Subcutaneous preadipocyte (primary cell): ENCODE data around the gene DAD1. TPM values are rescaled to one million over a fixed set of nuclear protein-coding genes. Genes with fewer than 3 reads are reported as not detected.

ENCODE experiments used
- small RNA-seq: library from RNA; depleted of rRNA; stranded (forward); fragments of <200 nt; gene quantifications from one replicate; pipeline ENCODE3, GENCODE V24; 2012
- total RNA-seq: library from RNA; depleted of rRNA; stranded (reverse); fragments of >200 nt; gene quantifications from 2 replicates; pipeline ENCODE4 v1.2.3, GENCODE V29; 2012

The DAD1 gene
- total RNA-seq = 220 and 318 TPM in 2 replicates

DNA sequence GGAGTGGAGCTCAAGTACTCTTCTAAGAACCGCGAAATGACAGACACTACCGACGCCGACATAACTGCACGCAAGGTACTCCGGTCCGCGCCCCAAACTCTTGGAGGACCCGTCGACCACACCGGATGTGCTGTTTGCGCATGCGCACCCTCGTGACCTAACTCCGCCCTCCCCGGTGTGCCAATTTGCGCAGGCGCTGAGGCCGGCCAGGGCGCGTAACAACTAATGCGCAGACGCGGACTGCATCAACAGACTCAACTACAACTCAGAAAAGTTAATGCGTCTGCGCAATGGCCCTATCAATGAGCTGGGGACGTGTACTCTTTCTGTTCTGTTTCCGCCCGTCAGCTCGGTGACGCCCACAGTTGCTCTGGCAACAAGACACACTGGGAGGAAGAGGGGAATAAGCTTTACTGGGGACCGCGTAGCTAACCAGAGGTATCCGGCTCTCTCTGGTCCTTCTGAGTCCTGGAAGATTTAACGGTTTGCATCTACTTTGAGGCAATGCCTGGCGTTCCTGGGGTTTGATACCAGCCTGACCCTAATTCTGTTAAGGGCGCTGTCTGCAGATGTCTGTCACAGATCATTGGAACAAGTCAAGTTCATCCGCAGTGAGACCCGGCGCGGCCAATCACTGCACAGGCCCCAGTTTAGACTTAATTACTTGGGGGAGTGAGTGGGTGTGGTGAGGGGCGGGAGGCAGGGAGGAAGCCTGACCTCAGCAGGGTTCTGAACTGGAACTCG lies at the start of gene DAD1:
Gene DAD1, minus strand, starts transcription at position 129 of the 744 bp plus-strand sequence. Its CDS starts 67 bp downstream, at position 62.

DNA sequence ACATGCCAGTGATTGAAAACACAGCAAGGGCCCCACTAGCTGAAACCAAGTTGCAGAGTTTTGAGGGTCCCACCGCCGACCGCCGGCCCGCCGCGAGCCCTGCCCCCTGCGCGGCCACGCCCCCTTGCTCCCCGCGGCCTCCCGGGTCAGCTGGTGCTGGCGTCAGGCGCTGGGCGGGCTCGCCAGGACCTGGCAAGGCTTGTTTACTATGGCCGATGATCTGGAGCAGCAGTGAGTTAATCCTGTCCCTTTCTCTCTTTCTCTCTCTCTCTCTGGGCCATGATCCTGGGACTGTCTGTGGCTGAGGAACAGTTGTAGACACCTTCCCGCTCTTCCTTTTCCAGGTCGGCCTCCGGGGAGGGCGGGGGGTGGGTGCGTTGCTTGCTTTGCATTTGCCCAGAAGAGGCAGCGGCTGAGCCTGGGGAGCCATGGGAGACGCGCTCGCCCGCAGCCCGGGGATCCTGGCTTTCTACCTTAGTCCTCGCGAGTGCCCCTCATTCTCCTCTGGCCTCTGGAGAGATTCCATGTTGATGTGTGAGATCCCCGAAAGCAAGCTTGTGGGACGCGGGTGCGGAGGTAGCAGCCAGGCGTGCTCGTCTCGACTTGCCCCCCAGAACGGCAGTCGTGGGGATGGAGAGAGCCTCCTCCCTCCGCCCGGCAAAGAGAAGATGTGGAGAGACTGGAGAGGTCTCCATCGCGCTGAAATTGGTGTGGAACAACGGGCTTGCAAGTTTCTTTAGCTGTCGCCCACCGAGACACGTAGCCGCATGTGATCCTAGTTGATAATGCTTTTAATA lies 9.3 kb upstream of the DAD1 start, which contains the start of gene ABHD4:
Gene ABHD4, plus strand, starts transcription at position 202 of the 797 bp plus-strand sequence. Its CDS starts 7 bp downstream, at position 209.

Small RNAs within 50 kb of the gene (small RNA-seq; reads per million reads assigned to genes)
- not detected for gene TRAJ1
- not detected for gene TRAJ10
- gene TRAJ11 = not detected
- not detected for gene TRAJ12
- gene TRAJ13 = not detected
- gene TRAJ14 = not detected
- not detected for gene TRAJ16
- not detected for gene TRAJ17
- not detected for gene TRAJ18
- not detected for gene TRAJ19
- not detected for gene TRAJ2
- gene TRAJ20 = not detected
- not detected for gene TRAJ21
- gene TRAJ22 = not detected
- not detected for gene TRAJ23
- gene TRAJ24 = not detected
- gene TRAJ25 = not detected
- gene TRAJ26 = not detected
- gene TRAJ27 = not detected
- not detected for gene TRAJ28
- gene TRAJ3 = not detected
- gene TRAJ4 = not detected
- not detected for gene TRAJ5
- not detected for gene TRAJ6
- gene TRAJ7 = not detected
- gene TRAJ8 = not detected
- not detected for gene TRAJ9

Other genes starting within 250 kb of the DAD1 start
- 10.8 and 12.1 TPM in 2 replicates for gene ABHD4, start 9.1 kb upstream of the DAD1 start, total RNA-seq
- not detected in 2 replicates for gene OR6J1, start 55.1 kb upstream of the DAD1 start, total RNA-seq
- 63.3 and 71.7 TPM in 2 replicates for gene OXA1L, start 177.5 kb upstream of the DAD1 start, total RNA-seq
- 0.73 and 1.2 TPM in 2 replicates for gene SLC7A7, start 226.2 kb upstream of the DAD1 start, total RNA-seq
- 33.4 and 45.0 TPM in 2 replicates for gene MRPL52, start 240.7 kb upstream of the DAD1 start, total RNA-seq
- 320 and 373 TPM in 2 replicates for gene MMP14, start 247.4 kb upstream of the DAD1 start, total RNA-seq